NCI-H146 treated with DMSO at 0.1 percent for 48 hours (cell line): ENCODE data around the gene TSGA10IP.
"Not testable (repeated sequence)": the region's sequence is repeated elsewhere in the genome, so short reads cannot be mapped to it uniquely, and the experiment has no call there.

Experiments
- DNase-seq: peaks from one replicate; lab custom pipeline; 2025; ENCODE audit not compliant: unreplicated experiment; lab: John Stamatoyannopoulos, UW

Gene TSGA10IP

DNA sequence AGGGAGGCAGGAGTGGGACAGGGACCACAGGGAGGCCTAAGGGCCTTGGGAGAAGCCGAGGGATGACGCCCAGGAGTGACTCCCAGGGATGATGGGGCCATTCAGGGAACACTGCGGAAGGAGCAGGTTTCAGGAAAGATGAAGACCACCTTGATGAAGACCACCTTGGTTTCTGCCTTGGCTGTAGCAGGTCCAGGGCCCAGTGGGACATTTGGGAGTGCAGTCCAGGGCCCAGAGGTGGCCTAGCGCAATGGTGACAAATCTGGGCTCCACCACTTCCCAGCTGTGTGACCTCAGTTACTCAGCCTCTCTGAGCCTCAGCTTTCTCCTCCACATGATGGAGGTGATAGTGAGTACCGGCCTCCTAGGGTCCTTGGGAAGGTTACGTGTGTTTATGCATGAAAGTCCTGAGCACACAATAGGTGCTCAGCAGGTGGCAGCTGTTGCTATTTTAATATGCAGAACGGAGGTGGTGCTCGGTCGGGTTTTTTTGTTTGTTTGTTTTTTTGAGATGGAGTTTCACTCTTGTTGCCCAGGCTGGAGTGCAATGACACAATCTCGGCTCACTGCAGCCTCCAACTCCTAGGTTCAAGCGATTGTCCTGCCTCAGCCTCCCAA, 770 bp downstream of the TSGA10IP start:
- DNase-seq, result no peak

DNA sequence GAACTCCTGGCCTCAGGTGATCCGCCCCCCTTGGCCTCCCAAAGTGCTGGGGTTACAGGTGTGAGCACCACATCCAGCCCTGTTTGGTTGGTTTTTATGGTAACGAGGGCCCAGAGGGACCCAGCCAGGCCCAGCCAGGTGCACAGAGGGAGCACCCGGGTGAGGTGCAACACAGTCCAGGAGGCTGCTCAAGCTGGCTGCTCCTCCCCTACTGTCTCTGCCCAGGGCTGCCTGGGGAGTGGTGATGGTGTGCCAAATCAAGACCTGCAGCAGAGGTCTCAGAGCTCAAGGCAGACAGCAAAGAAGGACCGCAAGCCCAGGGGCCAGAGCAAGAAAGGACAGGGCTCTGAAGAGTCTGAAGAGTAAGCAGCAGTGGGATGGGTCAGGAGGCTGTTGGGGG, 1.4 kb downstream of the TSGA10IP start:
- DNase-seq, result no peak

DNA sequence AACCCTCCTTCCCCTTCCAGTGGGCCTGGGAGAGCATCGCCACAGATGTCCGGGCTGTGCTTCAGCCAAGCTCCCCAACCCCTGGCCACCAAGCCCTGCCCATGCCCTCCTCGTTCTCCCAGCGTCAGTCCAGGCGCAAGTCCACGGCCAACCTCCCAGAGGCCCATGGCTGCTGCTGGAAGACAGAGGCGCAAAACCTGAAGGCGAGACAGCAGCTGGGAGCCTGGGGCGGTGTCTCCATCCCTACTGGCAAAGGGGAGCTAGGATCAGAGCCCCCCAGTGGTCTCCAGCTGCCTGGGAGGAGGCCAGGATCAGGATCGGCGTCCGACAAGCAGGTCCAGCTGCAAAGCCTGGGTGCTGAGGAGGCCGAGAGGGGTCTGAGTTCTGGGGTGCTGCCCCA, 1.9 kb downstream of the TSGA10IP start:
- DNase-seq, result no peak

DNA sequence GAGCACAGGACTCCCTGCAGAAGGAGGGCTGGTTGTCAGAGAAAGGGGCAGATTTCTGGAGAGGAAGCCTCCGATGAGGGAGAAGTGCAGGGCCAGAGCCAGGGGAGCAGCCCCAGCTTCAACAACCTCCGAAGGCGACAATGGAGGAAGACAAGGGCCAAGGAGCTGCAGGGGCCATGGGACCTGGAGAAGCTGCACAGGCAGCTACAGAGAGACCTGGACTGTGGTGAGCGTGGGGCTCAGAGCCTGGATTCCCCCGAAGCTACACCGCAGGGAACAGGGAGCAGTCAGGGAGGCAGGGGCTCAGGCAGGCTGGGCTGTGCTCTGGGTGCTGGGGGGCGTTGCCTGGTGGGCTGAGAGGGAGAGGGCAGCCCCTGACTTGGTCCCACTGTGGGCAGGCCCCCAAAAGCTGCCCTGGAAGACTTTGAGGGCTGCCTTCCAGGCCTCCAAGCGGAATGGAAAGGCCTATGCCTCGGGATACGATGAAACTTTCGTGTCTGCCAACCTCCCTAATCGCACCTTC, 2.4 kb downstream of the TSGA10IP start:
- DNase-seq, result no peak

DNA sequence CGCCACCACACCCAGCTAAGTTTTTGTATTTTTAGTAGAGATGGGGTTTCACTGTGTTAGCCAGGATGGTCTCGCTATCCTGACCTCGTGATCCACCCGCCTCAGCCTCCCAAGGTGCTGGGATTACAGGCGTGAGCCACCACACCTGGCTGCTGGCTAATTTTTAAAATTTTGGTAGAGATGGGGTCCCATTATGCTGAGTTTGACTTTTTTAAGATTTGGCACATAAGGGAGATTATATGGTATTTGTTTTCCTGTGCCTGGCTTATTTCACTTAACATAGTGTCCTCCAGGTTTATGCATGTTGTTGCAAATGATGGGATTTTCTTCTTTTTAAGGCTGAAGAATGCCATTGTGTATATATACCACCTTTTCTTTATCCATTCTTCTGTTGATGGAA, 5.4 kb downstream of the TSGA10IP start:
- not testable (repeated sequence) for DNase-seq

DNA sequence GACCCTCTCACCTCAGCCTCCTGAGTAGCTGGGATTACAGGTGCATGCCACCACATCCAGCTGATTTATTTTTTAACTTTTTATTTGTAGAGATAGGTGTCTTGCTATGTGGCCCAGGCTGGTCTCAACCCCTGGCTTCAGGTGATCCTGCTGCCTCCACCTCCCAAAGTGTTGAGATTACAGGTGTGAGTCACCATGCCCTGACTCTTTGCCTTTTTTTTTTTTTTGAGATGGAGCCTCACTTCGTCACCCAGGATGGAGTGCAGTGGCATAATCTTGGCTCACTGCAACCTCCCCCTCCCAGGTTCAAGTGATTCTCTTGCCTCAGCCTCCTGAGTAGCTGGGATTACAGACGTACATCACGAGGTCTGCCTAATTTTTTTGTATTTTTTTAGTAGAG, 6.4 kb downstream of the TSGA10IP start:
- DNase-seq, result not testable (repeated sequence)

DNA sequence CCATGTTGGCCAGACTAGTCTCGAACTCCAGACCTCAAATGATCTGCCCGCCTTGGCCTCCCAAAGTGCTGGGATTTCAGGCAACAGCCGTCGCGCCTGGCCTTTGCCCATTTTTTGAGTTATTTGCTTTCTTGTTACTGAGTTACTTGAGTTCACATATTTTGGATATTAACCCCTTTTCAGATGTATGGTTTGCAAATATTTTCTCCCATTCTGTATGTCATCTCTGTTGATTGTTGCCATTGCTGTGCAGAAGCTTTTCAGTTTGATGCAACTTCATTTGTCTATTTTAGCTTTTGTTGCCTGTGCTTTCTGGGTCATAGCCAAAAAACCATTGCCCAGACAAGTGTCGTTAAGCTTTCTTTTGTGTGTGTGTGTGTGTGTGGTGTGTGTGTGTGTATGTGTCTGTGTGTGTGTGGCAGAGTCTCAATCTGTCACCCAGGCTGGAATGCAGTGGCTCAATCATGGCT, 6.8 kb downstream of the TSGA10IP start:
- DNase-seq, result no peak

DNA sequence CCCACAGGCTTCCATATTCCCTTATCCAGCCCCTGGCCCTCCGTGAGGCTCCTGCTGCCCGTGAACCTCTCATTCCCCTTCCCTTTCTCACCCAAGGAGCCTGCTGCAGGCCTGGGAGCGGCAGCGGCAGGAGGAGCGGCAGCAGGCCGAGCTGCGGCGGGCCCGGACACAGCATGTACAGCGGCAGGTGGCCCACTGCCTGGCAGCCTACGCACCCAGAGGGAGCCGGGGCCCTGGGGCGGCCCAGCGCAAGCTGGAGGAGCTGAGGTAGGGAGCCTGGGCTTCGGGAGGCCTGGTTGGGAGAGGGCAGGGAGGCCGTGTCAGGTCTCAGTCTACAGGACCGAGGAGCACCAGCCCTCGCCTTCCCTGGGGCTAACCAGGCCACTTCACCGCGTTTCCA, 8.2 kb downstream of the TSGA10IP start:
- DNase-seq, result no peak

DNA sequence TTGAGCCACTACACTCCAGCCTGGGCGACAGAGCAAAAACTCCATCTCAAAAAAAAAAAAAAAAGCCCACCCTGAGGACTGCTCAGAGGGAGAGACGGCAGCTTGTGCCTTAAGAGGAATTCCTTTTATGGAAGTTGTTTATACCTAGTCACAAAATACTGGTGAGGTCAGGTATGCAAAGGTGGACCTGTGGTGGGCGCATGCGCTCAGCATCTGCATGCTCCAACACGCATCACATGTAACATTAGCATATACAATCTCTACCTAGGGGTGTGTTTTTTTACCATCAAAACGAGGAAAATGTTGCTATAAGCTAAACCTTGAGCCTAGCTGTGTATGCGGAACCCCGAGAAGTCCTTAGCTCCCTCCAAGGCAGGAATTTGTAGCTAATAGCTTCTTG, 9.5 kb downstream of the TSGA10IP start:
- no peak for DNase-seq

DNA sequence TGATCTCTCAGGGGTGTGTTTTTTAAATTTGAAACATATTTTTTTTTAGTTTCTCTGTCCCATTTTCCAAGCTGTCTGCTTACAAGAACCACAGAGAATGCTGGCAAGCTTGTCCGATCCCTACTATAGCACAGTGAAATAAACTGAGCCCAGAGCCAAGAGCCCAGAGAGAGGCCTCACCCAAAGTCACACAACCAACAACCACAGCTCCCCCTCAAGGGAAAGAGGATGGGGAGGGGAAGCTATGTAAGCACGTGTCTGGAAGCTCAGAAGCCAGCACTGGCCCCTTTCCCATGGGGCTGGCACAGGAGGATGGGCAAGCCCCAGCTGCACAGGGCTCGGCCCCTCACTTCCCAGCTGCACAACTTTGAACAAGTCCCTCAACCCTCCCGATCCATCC, 13.0 kb downstream of the TSGA10IP start:
- no peak for DNase-seq

DNA sequence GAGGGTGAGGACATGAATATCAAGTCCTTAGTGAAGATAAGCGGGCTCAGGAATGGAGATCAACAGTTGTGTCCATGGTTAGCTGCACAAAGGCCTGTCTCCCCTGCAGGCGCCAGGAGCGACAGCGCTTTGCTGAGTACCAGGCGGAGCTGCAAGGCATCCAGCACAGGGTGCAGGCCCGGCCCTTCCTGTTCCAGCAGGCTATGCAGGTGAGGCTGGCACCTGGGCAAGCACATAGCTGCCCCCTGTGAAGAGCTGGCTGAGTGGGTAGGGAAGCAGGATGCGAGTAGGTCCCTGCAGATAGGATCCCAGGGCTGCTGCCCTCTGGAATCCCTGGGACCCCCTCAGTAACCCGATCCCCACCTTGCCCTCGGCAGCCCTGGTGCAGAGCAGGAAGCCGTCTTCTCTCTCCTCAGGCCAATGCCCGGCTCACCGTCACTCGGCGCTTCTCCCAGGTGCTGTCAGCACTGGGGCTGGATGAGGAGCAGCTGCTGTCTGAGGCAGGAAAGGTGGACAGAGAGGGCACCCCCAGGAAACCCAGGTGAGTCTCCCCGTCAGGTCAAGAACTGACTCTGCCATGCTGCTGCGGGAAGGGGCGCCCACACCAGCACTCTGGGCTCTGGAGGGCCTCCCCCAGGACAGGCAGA, 13.6 kb downstream of the TSGA10IP start:
- no peak for DNase-seq

DNA sequence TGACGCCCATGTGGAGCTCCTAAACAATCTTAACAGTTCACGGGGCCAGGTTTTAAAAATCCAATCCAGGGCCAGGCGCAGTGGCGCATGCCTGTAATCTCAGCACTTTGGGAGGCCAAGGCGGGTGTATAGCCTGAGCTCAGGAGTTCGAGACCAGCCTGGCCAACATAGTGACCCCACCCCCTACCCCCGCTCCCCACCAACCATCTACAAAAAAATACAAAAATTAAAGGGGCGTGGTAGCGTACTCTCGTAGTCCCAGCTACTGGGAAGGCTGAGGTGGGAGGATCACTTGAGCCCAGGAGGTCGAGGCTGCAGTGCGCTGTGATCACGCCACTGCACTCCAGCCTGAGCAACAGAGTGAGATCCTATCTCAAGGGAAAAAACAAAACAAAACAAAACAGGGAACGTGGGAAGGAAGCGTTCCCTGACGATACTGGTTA, 15.6 kb downstream of the TSGA10IP start:
- no peak for DNase-seq

DNA sequence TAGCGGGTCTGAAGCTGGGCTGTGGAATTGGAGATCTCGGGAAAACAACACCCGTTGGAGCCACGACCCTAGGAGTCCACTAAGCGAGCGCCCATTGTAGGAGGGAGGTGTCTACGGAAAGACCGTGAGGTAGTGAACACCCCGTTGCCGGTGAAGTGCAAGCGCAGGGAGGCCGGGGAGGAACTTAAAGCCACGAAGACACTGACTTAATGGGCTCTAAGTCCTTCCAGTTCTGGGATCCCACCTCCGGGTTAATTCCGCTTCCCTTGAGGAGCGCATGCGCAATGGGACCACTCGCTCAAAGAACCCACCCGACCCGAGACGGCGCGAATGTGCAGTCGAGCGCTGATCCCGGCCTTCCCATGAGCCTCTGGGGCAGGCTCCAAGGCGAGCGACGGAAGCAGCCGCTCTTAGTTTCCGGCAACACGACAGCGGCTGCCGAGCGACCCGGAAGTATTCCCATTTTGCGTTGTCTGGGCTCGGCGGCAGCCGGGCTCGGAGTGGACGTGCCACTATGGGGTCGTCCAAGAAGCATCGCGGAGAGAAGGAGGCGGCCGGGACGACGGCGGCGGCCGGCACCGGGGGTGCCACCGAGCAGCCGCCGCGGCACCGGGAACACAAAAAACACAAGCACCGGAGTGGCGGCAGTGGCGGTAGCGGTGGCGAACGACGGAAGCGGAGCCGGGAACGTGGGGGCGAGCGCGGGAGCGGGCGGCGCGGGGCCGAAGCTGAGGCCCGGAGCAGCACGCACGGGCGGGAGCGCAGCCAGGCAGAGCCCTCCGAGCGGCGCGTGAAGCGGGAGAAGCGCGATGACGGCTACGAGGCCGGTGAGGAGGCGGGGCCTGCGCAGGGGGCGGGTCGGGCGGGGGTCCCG, 16.2 kb downstream of the TSGA10IP start, which contains the start of gene SART1:
Gene SART1 (plus strand): TSS at position 468 of the 874 bp plus-strand sequence. CDS start 47 bp downstream, at position 515.
- peak; percentile 92 for DNase-seq

DNA sequence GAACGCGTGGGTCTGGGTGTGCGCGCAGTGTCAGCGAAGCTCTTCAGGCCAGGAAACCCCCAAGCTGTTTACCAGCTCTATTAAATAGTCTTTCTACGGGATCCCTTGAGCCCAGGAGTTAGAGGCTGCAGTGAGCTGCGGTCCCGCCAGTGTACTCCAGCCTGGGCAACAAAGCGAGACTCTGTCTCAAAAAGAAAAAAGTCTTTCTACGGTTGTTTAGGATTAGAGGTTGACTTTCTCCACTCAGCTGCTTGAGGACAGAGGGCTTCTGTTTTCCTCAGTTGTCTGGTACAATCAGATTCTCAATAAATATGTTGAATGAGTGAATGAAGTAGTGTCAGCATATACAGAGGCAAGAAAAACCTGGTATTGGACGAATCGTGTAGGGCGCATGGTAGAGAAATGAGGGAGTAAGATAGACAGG, 16.9 kb downstream of the TSGA10IP start:
- no peak for DNase-seq

DNA sequence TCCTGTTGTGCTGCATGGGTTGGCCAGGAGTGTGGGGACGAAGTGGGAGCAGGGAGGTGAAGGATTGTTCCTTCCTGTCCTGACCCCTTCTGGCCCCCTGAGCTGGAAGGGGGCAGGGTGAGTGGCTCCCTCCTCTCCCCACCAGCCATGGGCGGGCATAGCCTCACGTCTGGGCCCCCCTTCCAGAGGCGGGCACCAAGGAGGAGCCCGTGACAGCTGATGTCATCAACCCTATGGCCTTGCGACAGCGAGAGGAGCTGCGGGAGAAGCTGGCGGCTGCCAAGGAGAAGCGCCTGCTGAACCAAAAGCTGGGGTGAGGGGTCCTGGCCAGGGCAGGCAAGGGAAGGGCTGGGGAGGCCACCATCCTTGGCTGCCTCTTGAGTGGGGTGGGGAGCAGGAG, 19.6 kb downstream of the TSGA10IP start:
- DNase-seq, result no peak

DNA sequence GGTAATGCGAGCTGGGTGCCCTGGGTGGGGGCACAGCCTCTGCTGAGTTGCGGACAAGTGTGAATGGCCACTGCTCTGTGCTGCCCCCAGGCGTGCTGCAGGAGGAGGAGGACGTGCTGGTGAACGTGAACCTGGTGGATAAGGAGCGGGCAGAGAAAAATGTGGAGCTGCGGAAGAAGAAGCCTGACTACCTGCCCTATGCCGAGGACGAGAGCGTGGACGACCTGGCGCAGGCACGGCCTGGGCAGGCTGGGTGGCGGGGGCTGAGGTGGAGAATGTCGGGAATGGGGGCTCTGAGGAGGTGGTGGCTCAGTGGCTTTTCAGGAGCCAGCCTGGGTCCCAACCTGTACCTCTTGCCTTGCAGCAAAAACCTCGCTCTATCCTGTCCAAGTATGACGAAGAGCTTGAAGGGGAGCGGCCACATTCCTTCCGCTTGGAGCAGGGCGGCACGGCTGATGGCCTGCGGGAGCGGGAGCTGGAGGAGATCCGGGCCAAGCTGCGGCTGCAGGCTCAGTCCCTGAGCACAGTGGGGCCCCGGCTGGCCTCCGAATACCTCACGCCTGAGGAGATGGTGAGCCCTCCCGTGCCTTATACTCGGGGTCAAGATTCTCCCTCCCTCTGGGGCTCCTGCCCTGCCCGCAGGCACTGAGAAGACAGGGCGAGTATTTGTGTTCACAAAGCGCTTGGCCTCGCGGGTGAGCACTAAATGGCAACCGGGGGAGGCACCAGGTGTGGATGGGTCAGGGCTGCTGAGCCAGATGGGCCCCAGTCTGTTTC, 20.9 kb downstream of the TSGA10IP start:
- DNase-seq, result no peak

DNA sequence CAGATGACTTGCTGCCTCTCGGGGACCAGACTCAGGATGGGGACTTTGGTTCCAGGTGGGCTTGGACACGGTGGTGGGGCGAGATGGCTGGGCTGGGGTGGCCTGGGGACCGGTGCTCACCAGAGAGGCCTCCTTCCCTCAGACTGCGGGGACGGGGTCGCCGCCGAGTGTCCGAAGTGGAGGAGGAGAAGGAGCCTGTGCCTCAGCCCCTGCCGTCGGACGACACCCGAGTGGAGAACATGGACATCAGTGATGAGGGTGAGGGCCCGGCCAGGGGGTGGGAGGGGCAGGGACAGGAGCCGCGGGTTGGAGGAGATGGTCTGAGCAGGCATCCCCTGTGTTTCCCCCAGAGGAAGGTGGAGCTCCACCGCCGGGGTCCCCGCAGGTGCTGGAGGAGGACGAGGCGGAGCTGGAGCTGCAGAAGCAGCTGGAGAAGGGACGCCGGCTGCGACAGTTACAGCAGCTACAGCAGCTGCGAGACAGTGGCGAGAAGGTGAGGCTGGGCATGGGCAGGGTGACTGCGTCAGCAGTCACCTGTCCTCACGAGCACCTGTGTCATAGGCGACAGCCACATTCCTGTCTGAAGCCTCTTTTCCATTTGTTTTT, 22.2 kb downstream of the TSGA10IP start:
- no peak for DNase-seq

DNA sequence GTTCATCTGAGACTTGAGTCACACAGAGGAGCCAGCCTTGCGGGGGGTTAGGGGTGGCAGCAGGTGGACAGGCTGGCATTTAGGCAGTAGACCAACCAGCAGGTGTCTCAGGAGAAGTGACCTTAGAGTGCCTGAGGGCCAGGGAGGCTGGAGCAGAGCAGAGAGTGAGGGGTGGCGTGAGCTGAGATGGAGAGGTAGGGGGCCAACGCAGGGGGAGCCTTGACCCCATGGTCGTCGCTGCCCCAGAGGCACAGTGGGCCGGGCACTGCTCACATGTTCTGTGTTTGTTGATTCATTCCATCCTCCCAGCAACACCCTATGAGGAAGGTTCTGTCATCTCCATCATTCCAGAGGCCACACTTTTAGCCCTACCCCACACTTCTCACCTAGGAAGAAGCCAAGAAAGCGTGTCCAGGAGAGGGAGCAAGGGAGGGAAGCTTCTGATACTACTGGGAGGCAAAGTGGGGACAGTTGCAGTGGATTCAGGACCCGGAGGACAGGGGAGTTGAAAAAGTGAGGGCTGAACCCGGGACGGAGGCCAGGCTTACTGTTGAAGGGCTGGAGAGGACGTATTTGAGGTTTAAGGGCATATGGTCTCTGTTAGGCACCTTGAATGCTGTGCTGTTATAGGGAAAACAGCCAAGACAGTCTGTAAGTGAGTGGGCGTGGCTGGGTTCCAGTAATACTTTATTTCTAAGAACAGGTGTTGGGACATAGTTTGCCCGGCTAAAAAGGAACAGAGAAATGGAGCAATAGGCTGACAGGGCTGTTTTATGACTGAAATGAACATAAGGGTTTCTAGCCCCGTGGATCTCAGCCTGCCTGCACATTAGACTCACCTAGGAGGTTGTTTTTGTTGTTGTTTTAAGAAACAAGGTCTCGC, 23.6 kb downstream of the TSGA10IP start:
- no peak for DNase-seq

DNA sequence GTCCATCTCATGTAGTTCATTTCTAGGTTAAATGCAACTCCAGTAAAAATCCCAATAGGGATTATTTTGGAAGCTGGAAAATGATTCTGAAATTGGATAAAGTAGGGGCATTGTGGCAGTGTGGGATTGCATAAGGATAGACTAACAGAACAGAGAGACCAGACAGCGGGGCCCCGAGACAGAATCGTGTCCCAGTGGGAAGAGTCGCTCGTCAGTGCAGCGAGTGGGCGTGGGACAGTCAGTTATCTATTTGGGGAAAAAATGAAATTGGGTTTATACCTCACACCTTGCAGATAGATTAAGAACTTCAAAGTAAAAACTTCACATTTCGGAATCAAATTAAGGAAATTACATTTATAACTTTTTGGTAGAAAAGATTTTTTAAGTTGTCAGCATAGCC, 26.8 kb downstream of the TSGA10IP start:
- no peak for DNase-seq
